ENCODE results near the gene IFNK.

DNA sequence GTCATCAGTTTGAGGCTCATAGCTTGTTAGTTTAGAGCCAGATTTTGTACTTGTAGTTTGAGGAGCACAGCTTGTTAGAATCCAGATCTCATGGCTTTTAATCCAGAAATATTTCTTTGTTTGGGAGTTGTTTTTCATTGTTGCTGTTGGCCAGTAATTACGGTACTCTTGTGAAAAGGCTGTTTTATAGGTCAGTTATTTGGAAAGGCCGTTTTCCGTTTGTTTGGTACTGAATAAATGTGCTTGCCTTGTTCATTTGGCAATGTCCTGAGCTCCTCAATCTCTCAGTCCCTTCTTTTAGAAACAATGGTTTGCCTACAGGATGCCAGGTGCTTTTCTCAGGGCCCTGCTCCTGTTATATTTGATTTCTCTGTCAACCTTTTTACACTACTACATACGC lies 10.0 kb downstream of the IFNK start:
- TF ChIP-seq, protein P1, sequence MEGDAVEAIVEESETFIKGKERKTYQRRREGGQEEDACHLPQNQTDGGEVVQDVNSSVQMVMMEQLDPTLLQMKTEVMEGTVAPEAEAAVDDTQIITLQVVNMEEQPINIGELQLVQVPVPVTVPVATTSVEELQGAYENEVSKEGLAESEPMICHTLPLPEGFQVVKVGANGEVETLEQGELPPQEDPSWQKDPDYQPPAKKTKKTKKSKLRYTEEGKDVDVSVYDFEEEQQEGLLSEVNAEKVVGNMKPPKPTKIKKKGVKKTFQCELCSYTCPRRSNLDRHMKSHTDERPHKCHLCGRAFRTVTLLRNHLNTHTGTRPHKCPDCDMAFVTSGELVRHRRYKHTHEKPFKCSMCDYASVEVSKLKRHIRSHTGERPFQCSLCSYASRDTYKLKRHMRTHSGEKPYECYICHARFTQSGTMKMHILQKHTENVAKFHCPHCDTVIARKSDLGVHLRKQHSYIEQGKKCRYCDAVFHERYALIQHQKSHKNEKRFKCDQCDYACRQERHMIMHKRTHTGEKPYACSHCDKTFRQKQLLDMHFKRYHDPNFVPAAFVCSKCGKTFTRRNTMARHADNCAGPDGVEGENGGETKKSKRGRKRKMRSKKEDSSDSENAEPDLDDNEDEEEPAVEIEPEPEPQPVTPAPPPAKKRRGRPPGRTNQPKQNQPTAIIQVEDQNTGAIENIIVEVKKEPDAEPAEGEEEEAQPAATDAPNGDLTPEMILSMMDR (IDR thresholded peaks at IDR 0.05 in 2 of 3, conservative IDR thresholded peaks at IDR 0.05 in 1 of 3; ENCODE audit: borderline replicate concordance in 1 of 3, insufficient read depth in 1 of 3, low read depth in 2 of 3, low read length in 2 of 3) = no peak
- TF ChIP-seq FOSL1 (IDR thresholded peaks at IDR 0.05; ENCODE audit: low read depth) = no peak
- no peak for TF ChIP-seq SP1 (IDR thresholded peaks at IDR 0.05; ENCODE audit: low read depth)
- TF ChIP-seq, protein P2, sequence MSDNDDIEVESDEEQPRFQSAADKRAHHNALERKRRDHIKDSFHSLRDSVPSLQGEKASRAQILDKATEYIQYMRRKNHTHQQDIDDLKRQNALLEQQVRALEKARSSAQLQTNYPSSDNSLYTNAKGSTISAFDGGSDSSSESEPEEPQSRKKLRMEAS (IDR thresholded peaks at IDR 0.05) = no peak
- TF ChIP-seq EGR1 (IDR thresholded peaks at IDR 0.05; ENCODE audit: low read depth) = no peak
- TF ChIP-seq, protein P3, sequence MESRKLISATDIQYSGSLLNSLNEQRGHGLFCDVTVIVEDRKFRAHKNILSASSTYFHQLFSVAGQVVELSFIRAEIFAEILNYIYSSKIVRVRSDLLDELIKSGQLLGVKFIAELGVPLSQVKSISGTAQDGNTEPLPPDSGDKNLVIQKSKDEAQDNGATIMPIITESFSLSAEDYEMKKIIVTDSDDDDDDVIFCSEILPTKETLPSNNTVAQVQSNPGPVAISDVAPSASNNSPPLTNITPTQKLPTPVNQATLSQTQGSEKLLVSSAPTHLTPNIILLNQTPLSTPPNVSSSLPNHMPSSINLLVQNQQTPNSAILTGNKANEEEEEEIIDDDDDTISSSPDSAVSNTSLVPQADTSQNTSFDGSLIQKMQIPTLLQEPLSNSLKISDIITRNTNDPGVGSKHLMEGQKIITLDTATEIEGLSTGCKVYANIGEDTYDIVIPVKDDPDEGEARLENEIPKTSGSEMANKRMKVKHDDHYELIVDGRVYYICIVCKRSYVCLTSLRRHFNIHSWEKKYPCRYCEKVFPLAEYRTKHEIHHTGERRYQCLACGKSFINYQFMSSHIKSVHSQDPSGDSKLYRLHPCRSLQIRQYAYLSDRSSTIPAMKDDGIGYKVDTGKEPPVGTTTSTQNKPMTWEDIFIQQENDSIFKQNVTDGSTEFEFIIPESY (IDR thresholded peaks at IDR 0.05; ENCODE audit: extremely low read depth, insufficient replicate concordance, low read length) = no peak
- no peak for TF ChIP-seq YY1 (IDR thresholded peaks at IDR 0.05; ENCODE audit: extremely low read depth, insufficient replicate concordance, low read depth, low read length)
- no peak for TF ChIP-seq POLR2A (IDR thresholded peaks at IDR 0.05; ENCODE audit: borderline replicate concordance, extremely low read depth, insufficient read depth, insufficient read length)
